A549 treated with RU486 at 1 μM for 4 hours (cell line): ENCODE data around the gene RLN2. TPM values are rescaled to one million over a fixed set of nuclear protein-coding genes. Genes with fewer than 3 reads are reported as not detected.

Experiments
- total RNA-seq: library from RNA; stranded (reverse); fragments of 200-300 nt; extraction: Qiagen RNA extraction; gene quantifications from 5 replicates; pipeline ENCODE4 v1.2.3, GENCODE V29; 2022; ENCODE audit warnings: low read depth

RLN2 gene, protein sequence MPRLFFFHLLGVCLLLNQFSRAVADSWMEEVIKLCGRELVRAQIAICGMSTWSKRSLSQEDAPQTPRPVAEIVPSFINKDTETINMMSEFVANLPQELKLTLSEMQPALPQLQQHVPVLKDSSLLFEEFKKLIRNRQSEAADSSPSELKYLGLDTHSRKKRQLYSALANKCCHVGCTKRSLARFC
- 0.21 to 0.29 TPM (median 0.24 TPM) in 3 of 5 replicates, not detected in the others for total RNA-seq

DNA sequence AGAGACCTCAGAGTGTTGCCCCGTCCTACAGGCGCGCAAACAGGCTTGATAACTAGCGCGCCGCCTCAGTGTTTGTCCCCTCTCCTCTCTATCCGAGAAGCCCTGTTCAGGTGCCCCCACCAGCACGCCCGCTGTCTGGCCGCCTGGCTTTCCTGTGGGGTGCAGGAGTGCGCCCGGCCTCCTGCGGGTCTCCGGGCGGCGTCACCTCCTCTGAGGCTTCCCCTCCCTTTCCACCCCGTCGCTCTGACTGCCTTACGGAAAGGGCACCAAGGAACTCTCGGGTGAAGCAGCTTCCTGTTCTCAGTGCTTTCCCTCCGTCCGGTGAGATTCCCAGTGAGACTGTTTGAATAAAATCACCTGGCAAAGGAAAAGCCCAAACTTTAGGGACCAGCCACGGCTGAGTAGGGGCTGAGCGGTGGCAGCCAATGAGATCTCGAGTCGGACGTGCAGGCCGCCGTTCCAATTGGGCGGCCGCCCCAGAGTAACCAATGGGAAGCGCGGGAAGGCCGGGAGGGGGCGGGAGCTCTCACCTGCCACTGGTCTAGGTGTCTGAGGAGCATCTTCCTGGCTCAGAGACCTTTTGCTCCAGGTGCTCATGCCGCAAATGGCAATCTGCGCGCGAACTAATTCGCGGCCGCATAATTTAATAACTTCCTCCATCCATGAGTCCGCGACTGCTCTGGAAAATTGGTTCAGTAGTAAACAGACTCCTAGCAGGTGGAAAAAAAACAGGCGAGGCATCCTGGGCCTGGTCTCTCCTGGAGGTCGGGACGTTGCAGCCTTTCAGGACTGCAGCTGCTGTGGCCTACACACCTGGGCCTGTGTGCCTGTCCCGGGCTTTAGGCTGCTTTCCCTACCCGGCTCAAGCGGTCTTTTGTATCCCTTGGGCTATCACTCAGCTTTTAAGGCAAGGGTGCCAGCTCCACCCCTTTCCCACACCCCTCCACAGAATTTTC, at the start of gene RLN2:
Gene RLN2, minus strand, starts transcription at position 877 of the 956 bp plus-strand sequence. Its CDS starts 136 bp downstream, at position 741.

DNA sequence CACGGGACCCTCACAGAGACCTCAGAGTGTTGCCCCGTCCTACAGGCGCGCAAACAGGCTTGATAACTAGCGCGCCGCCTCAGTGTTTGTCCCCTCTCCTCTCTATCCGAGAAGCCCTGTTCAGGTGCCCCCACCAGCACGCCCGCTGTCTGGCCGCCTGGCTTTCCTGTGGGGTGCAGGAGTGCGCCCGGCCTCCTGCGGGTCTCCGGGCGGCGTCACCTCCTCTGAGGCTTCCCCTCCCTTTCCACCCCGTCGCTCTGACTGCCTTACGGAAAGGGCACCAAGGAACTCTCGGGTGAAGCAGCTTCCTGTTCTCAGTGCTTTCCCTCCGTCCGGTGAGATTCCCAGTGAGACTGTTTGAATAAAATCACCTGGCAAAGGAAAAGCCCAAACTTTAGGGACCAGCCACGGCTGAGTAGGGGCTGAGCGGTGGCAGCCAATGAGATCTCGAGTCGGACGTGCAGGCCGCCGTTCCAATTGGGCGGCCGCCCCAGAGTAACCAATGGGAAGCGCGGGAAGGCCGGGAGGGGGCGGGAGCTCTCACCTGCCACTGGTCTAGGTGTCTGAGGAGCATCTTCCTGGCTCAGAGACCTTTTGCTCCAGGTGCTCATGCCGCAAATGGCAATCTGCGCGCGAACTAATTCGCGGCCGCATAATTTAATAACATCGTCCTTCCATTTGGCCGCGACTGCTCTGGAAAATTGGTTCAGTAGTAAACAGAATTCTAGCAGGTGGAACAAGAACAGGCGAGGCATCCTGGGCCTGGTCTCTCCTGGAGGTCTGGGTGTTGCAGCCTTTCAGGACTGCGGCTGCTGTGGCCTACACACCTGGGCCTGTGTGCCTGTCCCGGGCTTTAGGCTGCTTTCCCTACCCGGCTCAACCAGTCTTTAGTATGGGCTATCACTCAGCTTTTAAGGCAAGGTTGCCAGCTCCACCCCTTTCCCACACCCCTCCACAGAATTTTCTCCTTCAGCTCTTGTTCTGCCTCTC, 34.8 kb upstream of the RLN2 start, which contains the start of gene RLN1:
Gene RLN1, minus strand, starts transcription at position 885 of the 990 bp plus-strand sequence. Its CDS starts 130 bp downstream, at position 755.

Other genes with a start within 250 kb of the RLN2 start
- gene INSL6, start 119.1 kb downstream of the RLN2 start, total RNA-seq = not detected in 5 replicates
- gene INSL4, start 73.3 kb downstream of the RLN2 start, total RNA-seq = 13.9 to 18.0 TPM (median 15.5 TPM) in 5 replicates
- not detected in 5 replicates for gene RLN1, start 35.2 kb upstream of the RLN2 start, total RNA-seq
- 20.0 to 31.6 TPM (median 24.3 TPM) in 5 replicates for gene PLGRKT, start 133.2 kb upstream of the RLN2 start, total RNA-seq
- gene CD274, start 145.8 kb upstream of the RLN2 start, total RNA-seq = 1.3 to 3.2 TPM (median 2.0 TPM) in 5 replicates
- gene PDCD1LG2, start 205.8 kb upstream of the RLN2 start, total RNA-seq = 0.24 to 0.43 TPM (median 0.40 TPM) in 5 replicates